ENCODE measurements around the gene AQP10. TPM values are rescaled to one million over a fixed set of nuclear protein-coding genes. Genes with fewer than 3 reads are reported as not detected.

Gene AQP10
- total and polyA plus RNA-seq, 9 of the 15 experiments (the other 6 are each of a cell fraction or from before 2014, with no cell fraction given), result 0.37 to 9.7 (median 1.9) TPM

DNA sequence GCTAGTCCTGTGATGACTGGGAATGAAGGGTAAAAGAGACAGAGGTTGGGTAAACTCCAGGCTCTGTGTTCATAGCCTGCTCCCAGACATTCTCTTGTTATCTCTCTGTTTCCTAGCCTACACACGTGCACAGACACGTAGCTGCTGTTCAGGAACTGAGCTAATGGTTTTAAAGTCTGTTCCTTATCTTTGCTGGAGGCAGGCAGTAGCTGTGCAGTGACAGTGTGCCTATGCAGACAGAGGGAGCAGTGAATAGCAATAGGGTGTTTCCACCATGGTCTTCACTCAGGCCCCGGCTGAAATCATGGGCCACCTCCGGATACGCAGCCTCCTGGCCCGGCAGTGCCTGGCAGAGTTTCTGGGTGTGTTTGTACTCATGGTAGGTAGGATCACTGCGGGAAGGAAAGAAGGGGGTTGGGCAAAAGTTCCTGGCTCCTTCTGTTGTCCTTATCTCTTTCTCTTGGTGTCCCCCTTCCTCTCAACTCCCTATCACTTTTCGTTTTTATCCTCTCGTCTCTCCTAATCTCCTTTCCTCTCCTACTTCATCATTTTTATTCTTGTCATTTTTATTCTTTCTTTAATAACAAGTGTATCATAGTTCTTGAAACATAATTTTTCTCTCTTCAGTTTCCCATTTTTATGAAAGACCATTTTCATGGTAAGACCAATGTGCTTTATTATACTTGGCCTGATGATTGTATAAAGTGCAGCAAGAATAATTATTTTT is at the start of gene AQP10 (continued):
- TF ChIP-seq, protein P1, sequence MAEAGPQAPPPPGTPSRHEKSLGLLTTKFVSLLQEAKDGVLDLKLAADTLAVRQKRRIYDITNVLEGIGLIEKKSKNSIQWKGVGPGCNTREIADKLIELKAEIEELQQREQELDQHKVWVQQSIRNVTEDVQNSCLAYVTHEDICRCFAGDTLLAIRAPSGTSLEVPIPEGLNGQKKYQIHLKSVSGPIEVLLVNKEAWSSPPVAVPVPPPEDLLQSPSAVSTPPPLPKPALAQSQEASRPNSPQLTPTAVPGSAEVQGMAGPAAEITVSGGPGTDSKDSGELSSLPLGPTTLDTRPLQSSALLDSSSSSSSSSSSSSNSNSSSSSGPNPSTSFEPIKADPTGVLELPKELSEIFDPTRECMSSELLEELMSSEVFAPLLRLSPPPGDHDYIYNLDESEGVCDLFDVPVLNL (CRISPR knock-in tag; IDR thresholded peaks at IDR 0.05; ENCODE audit: low read depth), result no peak
- TF ChIP-seq SIX5 (IDR thresholded peaks at IDR 0.05; ENCODE audit: borderline replicate concordance in 1 of 2, insufficient read depth in 1 of 2, low read depth in 1 of 2, low read length in 2 of 2), result no peak
- no peak for TF ChIP-seq SRSF1 (IDR thresholded peaks at IDR 0.05; ENCODE audit: low read depth, low read length)
- no peak for TF ChIP-seq ZNF324 (CRISPR knock-in tag; IDR thresholded peaks at IDR 0.05)
- TF ChIP-seq HMBOX1 (IDR thresholded peaks at IDR 0.05), result peak; percentile 60; the same call in 1 of the 2 replicates
- peak; percentile 89 for TF ChIP-seq LEF1 (IDR thresholded peaks at IDR 0.05)
- TF ChIP-seq XRCC3 (IDR thresholded peaks at IDR 0.05), result no peak
- no peak for TF ChIP-seq ZNF134 (CRISPR knock-in tag; conservative IDR thresholded peaks at IDR 0.05)
- TF ChIP-seq GTF3C2 (IDR thresholded peaks at IDR 0.05; ENCODE audit: borderline replicate concordance, extremely low read depth, insufficient read length), result no peak
- no peak for TF ChIP-seq ARID3A (IDR thresholded peaks at IDR 0.05; ENCODE audit: borderline replicate concordance, low read depth, low read length)
- no peak for TF ChIP-seq ZNF668 (CRISPR knock-in tag; IDR thresholded peaks at IDR 0.05)
- TF ChIP-seq MTA1 (IDR thresholded peaks at IDR 0.05; ENCODE audit: borderline replicate concordance), result no peak
- TF ChIP-seq STAT5B (CRISPR knock-in tag; IDR thresholded peaks at IDR 0.05), result no peak
- TF ChIP-seq TSC22D4 (tag; IDR thresholded peaks at IDR 0.05), result no peak
- TF ChIP-seq NONO (IDR thresholded peaks at IDR 0.05; ENCODE audit: low read depth in 2 of 2, low read length in 1 of 2), result no peak
- TF ChIP-seq ZNF766 (CRISPR knock-in tag; conservative IDR thresholded peaks at IDR 0.05), result 0 out of 2 replicates have a peak, but pooled peaks have one; percentile 39
- TF ChIP-seq ZBTB34 (CRISPR knock-in tag; IDR thresholded peaks at IDR 0.05), result no peak
- TF ChIP-seq EHMT2 (IDR thresholded peaks at IDR 0.05), result no peak
- TF ChIP-seq HDAC1 (IDR thresholded peaks at IDR 0.05), result peak in 1 of 2 experiments; percentile 87; a peak in 2 of 4 replicates
